Esophagus squamous epithelium (tissue), 4 donors: Measurements from ENCODE around the gene BFSP2.
"Not testable (repeated sequence)": the region's sequence is repeated elsewhere in the genome, so short reads cannot be mapped to it uniquely, and the experiment has no call there.

Experiments used
- CTCF ChIP-seq, 6 experiments: fragments of 450-650 bp in 4 of 6; fragments of 200-600 bp in 2 of 6; sonication (generic) in 2 of 6; IDR thresholded peaks; one replicate each; pipeline ENCODE4 v1.5.1; 2016 to 2019; ENCODE audit warnings: antibody characterized with exemption in 6 of 6, mild to moderate bottlenecking in 4 of 6, moderate library complexity in 4 of 6
- POLR2A ChIP-seq, 4 donors: fragments of 450-650 bp; IDR thresholded peaks; one replicate each; pipeline ENCODE4 v1.6.1; 2017; ENCODE audit warnings: antibody characterized with exemption in 4 of 4, mild to moderate bottlenecking in 4 of 4, moderate library complexity in 3 of 4

DNA sequence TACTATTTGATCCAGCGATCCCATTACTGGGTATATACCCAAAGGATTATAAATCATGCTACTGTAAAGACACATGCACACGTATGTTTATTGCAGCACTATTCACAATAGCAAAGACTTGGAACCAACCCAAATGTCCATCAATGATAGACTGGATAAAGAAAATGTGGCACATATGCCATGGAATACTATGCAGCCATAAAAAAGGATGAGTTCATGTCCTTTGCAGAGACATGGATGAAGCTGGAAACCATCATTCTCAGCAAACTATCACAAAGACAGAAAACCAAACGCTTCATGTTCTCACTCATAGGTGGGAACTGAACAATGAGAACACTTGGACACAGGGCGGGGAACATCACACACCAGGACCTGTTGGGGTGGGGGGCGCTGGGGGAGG, 82.6 kb downstream of the BFSP2 start:
- TF ChIP-seq CTCF, POLR2A (IDR thresholded peaks at IDR 0.05): not testable (repeated sequence)
